Measurements from ENCODE around the gene SLX4IP.

- TF ChIP-seq, protein P1, sequence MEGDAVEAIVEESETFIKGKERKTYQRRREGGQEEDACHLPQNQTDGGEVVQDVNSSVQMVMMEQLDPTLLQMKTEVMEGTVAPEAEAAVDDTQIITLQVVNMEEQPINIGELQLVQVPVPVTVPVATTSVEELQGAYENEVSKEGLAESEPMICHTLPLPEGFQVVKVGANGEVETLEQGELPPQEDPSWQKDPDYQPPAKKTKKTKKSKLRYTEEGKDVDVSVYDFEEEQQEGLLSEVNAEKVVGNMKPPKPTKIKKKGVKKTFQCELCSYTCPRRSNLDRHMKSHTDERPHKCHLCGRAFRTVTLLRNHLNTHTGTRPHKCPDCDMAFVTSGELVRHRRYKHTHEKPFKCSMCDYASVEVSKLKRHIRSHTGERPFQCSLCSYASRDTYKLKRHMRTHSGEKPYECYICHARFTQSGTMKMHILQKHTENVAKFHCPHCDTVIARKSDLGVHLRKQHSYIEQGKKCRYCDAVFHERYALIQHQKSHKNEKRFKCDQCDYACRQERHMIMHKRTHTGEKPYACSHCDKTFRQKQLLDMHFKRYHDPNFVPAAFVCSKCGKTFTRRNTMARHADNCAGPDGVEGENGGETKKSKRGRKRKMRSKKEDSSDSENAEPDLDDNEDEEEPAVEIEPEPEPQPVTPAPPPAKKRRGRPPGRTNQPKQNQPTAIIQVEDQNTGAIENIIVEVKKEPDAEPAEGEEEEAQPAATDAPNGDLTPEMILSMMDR (conservative IDR thresholded peaks at IDR 0.05 in 1 of 2, IDR thresholded peaks at IDR 0.05 in 1 of 2; ENCODE audit: extremely low read depth in 1 of 2, insufficient read depth in 1 of 2, low read depth in 1 of 2, low read length in 2 of 2) = no peak
- TF ChIP-seq EZH2 (IDR thresholded peaks at IDR 0.05; ENCODE audit: borderline replicate concordance, low read length) = no peak
These were observed 178.8 kb downstream of the SLX4IP start for GRCh38 chr20:10613911-10614310.
